Activated CD4-positive, alpha-beta T cell treated with anti-CD3 and anti-CD28 coated beads, Interleukin-2, amount 10 ng/mL, durations not matched to agents 7 days and 5 days (primary cell): ENCODE measurements around the gene HBEGF. TPM values are rescaled to one million over a fixed set of nuclear protein-coding genes. Genes with fewer than 3 reads are reported as not detected.
"Not testable (repeated sequence)": the region's sequence is repeated elsewhere in the genome, so short reads cannot be mapped to it uniquely, and the experiment has no call there.

Source experiments
- CTCF ChIA-PET: fragments of 350-600 bp; sonication (Branson Sonifier 250); formaldehyde crosslinking; loops from one replicate; lab custom pipeline; 2021; ENCODE audit warnings: antibody characterized with exemption; lab: Charles Lee
- POLR2A ChIA-PET: fragments of 350-600 bp; sonication (Branson Sonifier 250); formaldehyde crosslinking; loops from one replicate; lab custom pipeline; 2021; ENCODE audit warnings: antibody characterized with exemption; lab: Charles Lee
- DNase-seq: peaks from one replicate; pipeline ENCODE4 v3.0.0-alpha.2; 2020
- H3K27ac Mint-ChIP-seq: one replicate; pipeline ENCODE4 v1.8.0; 2021; ENCODE audit warnings: mild to moderate bottlenecking, moderate library complexity, mixed read lengths
- H3K27me3 Mint-ChIP-seq: one replicate; pipeline ENCODE4 v1.8.0; 2021; ENCODE audit warnings: mixed read lengths
- H3K36me3 Mint-ChIP-seq: one replicate; pipeline ENCODE4 v1.8.0; 2021; ENCODE audit warnings: low read depth, mixed read lengths
- H3K4me1 Mint-ChIP-seq: one replicate; pipeline ENCODE4 v1.8.0; 2021; ENCODE audit warnings: mixed read lengths
- H3K4me3 Mint-ChIP-seq: one replicate; pipeline ENCODE4 v1.8.0; 2021; ENCODE audit warnings: mild to moderate bottlenecking, moderate library complexity, mixed read lengths
- H3K9me3 Mint-ChIP-seq: one replicate; pipeline ENCODE4 v1.8.0; 2021; ENCODE audit warnings: mixed read lengths
- total RNA-seq, 2 experiments: library from RNA; stranded (reverse); gene quantifications; one replicate each; pipeline ENCODE4 v1.2.3, GENCODE V29; 2021

HBEGF gene
- total RNA-seq, 2 experiments from 2014 or later: 13.7 to 15.4 TPM

- Mint-ChIP-seq H3K4me3 (no peak overlapping the region), H3K36me3 (no peaks in the 10 kb centered on the region), H3K9me3 (no peaks in the 10 kb centered on the region), H3K27ac (no peak overlapping the region), H3K4me1 (peaks cover 16% of the 10 kb centered on the region), H3K27me3 (peaks cover 7% of the 10 kb centered on the region)
- DNase-seq: no peak
- ChIA-PET CTCF (interaction anchor here (0.6 to 3.2 kb wide), 14 partner anchors 8 to 360 kb away, joined by 3 to 13 read pairs (median 4); no protein-coding TSS in a partner anchor), POLR2A (no interaction called here)
Observed at GRCh38 chr5:140358738-140359310, 12.4 kb upstream of the HBEGF start.

- DNase-seq: peak; percentile 80
- Mint-ChIP-seq H3K27me3 (peaks cover 7% of the 10 kb centered on the region), H3K27ac (peak overlapping the region; percentile 80), H3K4me1 (peaks cover 11% of the 10 kb centered on the region), H3K4me3 (peak overlapping the region; percentile 69), H3K36me3 (no peaks in the 10 kb centered on the region), H3K9me3 (no peaks in the 10 kb centered on the region)
- CTCF ChIA-PET: interaction anchor here (0.8 to 3.2 kb wide), 5 partner anchors 104 to 362 kb away, joined by 3 to 13 read pairs (median 8); no protein-coding TSS in a partner anchor
- POLR2A ChIA-PET: no interaction called here
Observed at GRCh38 chr5:140357726-140358093, 11.3 kb upstream of the HBEGF start.

GRCh38 chr5:140356853-140357725, 10.7 kb upstream of the HBEGF start:
- POLR2A ChIA-PET: no interaction called here
- peak overlapping the region; percentile 80 for H3K27ac Mint-ChIP-seq
- H3K36me3 Mint-ChIP-seq: no peaks in the 10 kb centered on the region
- no peaks in the 10 kb centered on the region for H3K9me3 Mint-ChIP-seq
- H3K27me3 Mint-ChIP-seq: peaks cover 7% of the 10 kb centered on the region
- H3K4me1 Mint-ChIP-seq: peaks cover 11% of the 10 kb centered on the region
- CTCF ChIA-PET: interaction anchor here (1.0 to 6.1 kb wide), 3 partner anchors 9 to 113 kb away, joined by 5 to 86 read pairs (median 10); partner anchors contain the start of gene HBEGF
- H3K4me3 Mint-ChIP-seq: peak overlapping the region; percentile 69
- DNase-seq: no peak

- Mint-ChIP-seq H3K9me3 (no peaks in the 10 kb centered on the region), H3K4me1 (peaks cover 22% of the 10 kb centered on the region), H3K4me3 (no peak overlapping the region), H3K27me3 (peaks cover 7% of the 10 kb centered on the region), H3K36me3 (no peaks in the 10 kb centered on the region), H3K27ac (no peak overlapping the region)
- DNase-seq: no peak
- CTCF ChIA-PET: interaction anchor here (0.6 to 6.1 kb wide), 11 partner anchors 8 to 119 kb away, joined by 3 to 86 read pairs (median 4); partner anchors contain the start of gene HBEGF
- POLR2A ChIA-PET: no interaction called here
Observed at GRCh38 chr5:140355546-140355945, 9.1 kb upstream of the HBEGF start.

DNA sequence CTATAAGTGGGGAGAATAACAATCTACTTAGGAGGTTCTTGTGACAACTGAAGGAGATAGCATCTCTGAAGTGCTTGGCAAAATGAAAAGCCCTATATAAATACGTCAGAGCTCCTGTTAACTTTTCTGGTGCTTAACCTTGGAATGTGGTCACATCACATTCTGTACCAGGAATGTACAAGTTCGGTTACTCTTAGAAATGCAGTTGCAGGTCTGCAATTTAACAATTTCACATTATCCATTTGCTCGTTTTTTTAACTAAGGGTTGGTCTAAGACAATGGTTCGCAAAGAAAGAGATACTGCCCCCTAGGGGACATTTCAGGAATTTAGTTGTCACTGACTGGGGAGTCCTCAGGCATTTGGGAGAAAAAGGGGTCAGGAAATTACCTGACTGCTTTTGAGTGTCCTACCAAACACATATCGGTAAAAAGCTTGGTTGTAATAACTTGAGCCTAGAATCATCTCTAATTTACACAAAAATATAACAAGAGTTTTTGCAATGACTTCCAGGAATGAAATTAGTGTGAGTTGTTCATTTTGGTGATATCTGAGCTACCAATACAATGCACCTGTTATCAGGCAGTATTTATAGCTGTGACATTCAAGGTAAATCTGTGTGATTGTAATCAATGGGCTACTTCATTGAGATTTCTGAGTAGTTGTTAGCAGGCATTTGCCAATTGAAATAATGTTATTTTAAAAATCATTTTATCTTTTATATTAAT, 5.4 kb upstream of the HBEGF start:
- no peaks in the 10 kb centered on the region for H3K9me3 Mint-ChIP-seq
- H3K27ac Mint-ChIP-seq: peak overlapping the region; percentile 68
- no peaks in the 10 kb centered on the region for H3K36me3 Mint-ChIP-seq
- H3K4me1 Mint-ChIP-seq: peaks cover 30% of the 10 kb centered on the region
- ChIA-PET POLR2A (no interaction called here), CTCF (interaction anchor here (0.6 to 6.1 kb wide), 24 partner anchors 9 to 360 kb away, joined by 3 to 86 read pairs (median 4); partner anchors contain the start of gene SLC4A9)
- peak; percentile 87 for DNase-seq
- peaks cover 4% of the 10 kb centered on the region for H3K27me3 Mint-ChIP-seq
- H3K4me3 Mint-ChIP-seq: no peak overlapping the region

DNA sequence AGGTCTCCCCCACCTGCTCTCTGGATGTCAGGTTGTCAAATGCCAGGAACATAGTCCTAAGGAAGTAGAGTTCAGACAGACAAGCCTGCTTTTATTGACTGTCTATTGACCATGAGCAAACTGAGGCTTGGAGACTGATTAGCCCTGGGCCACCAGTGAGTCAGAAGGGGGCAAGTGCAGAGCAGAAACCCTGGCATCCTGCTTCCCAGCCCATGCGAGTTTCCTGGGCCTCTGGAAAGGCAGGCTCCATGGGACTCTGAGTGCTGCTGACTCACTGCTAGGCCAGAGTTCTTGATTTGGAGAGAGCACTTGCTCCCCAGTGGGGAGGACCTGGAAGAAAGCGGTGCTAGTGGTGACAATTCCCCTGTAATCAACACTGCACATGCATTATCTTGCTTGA, 2.8 kb upstream of the HBEGF start:
- H3K27ac Mint-ChIP-seq: no peak overlapping the region
- DNase-seq: no peak
- no peak overlapping the region for H3K4me3 Mint-ChIP-seq
- peaks cover 45% of the 10 kb centered on the region for H3K4me1 Mint-ChIP-seq
- ChIA-PET CTCF (interaction anchor here (0.8 to 9.1 kb wide), 5 partner anchors 8 to 104 kb away, joined by 3 to 88 read pairs (median 4); no protein-coding TSS in a partner anchor), POLR2A (no interaction called here)
- no peaks in the 10 kb centered on the region for H3K9me3 Mint-ChIP-seq
- peaks cover 4% of the 10 kb centered on the region for H3K27me3 Mint-ChIP-seq
- H3K36me3 Mint-ChIP-seq: peaks cover 8% of the 10 kb centered on the region

DNA sequence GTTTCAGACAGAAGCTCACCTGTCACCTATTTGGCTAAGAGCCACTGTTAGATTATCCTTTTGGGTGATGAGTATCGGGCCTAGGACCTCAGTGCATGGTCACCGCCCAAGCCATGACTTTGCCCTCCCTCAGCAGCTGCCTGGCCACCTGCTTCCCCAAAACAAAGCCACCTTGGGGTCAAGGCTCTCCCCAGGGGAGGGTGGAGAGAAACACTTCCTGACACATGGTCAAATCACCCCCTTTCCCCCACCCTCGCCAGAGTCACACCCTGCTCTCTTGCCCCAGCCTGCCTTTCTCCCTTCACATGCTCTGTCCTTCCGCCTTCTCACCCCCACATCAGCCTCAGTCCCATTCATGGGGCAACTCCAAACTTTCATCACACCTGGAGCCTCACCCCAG, 1.7 kb upstream of the HBEGF start:
- H3K4me1 Mint-ChIP-seq: peaks cover 56% of the 10 kb centered on the region
- H3K27me3 Mint-ChIP-seq: peaks cover 4% of the 10 kb centered on the region
- ChIA-PET POLR2A (interaction anchor here (1.1 kb wide), 1 partner anchor 167 kb away, joined by 3 read pairs; no protein-coding TSS in a partner anchor), CTCF (interaction anchor here (1.6 to 9.1 kb wide), 3 partner anchors 12 to 103 kb away, joined by 4 to 88 read pairs (median 21); no protein-coding TSS in a partner anchor)
- H3K9me3 Mint-ChIP-seq: no peaks in the 10 kb centered on the region
- H3K27ac Mint-ChIP-seq: no peak overlapping the region
- H3K36me3 Mint-ChIP-seq: peaks cover 18% of the 10 kb centered on the region
- peak overlapping the region; percentile 20 for H3K4me3 Mint-ChIP-seq
- DNase-seq: no peak

- ChIA-PET POLR2A (interaction anchor here (1.1 kb wide), 1 partner anchor 166 kb away, joined by 3 read pairs; no protein-coding TSS in a partner anchor), CTCF (interaction anchor here (1.6 to 9.1 kb wide), 11 partner anchors 11 to 126 kb away, joined by 4 to 88 read pairs (median 8); no protein-coding TSS in a partner anchor)
- Mint-ChIP-seq H3K27ac (no peak overlapping the region), H3K36me3 (peaks cover 25% of the 10 kb centered on the region), H3K4me1 (peaks cover 63% of the 10 kb centered on the region), H3K27me3 (peaks cover 4% of the 10 kb centered on the region), H3K4me3 (peak overlapping the region; percentile 73), H3K9me3 (no peaks in the 10 kb centered on the region)
- no peak for DNase-seq
Observed at GRCh38 chr5:140347360-140347759, 957 bp upstream of the HBEGF start.

- H3K4me1 Mint-ChIP-seq: peaks cover 71% of the 10 kb centered on the region
- H3K4me3 Mint-ChIP-seq: peak overlapping the region; percentile 85
- H3K9me3 Mint-ChIP-seq: no peaks in the 10 kb centered on the region
- peaks cover 4% of the 10 kb centered on the region for H3K27me3 Mint-ChIP-seq
- H3K27ac Mint-ChIP-seq: peak overlapping the region; percentile 48
- H3K36me3 Mint-ChIP-seq: peaks cover 40% of the 10 kb centered on the region
- CTCF ChIA-PET: interaction anchor here (0.7 to 9.1 kb wide), 17 partner anchors 9 to 351 kb away, joined by 3 to 88 read pairs (median 7); no protein-coding TSS in a partner anchor
- POLR2A ChIA-PET: interaction anchor here (0.8 kb wide), 1 partner anchor 102 kb away, joined by 6 read pairs; no protein-coding TSS in a partner anchor
- DNase-seq: no peak
Observed at GRCh38 chr5:140345919-140346347, 470 bp downstream of the HBEGF start.

DNA sequence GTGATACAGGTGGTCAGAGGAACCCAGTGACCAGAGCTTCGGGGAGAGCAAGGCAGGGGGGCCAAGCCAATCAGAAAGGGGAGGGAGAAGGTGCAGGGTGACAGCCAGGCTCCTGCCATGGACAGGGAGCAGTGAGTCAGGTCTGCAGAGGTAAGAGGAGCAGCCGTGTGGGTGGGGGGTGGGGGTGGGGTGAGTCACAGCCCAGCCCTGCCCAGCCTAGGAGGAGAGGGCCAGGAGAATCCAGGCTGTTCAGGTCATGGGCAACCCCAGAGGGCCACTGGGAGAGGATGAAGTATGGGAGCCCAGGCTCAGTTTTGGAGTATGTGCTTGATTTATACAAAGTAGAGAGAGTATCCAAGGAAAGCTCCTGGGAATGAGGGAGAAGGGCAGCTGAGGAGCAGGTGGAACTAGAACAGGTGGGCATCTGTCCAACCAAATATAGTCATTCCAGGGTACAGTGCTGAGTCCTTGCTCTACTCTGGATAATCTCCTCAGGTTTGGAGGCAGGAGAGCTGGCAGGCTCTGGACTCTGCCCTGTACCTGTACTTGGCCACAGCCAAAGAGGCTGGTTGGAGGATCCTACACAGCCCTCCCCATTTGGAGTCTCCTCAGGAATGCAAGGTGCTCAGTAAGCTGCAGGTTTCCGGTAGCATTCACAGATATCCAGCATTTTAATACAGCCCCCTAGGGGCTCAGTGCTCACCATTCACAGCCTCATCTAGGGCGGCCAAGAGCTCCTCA, 1.6 kb downstream of the HBEGF start:
- H3K27ac Mint-ChIP-seq: peak overlapping the region; percentile 98
- CTCF ChIA-PET: interaction anchor here (0.8 to 9.1 kb wide), 9 partner anchors 9 to 352 kb away, joined by 3 to 88 read pairs (median 6); no protein-coding TSS in a partner anchor
- H3K4me3 Mint-ChIP-seq: peak overlapping the region; percentile 85
- no peaks in the 10 kb centered on the region for H3K9me3 Mint-ChIP-seq
- POLR2A ChIA-PET: no interaction called here
- peaks cover 4% of the 10 kb centered on the region for H3K27me3 Mint-ChIP-seq
- H3K36me3 Mint-ChIP-seq: peaks cover 45% of the 10 kb centered on the region
- peaks cover 74% of the 10 kb centered on the region for H3K4me1 Mint-ChIP-seq
- DNase-seq: no peak

- DNase-seq, H3K27me3 Mint-ChIP-seq, H3K9me3 Mint-ChIP-seq: not testable (repeated sequence)
- ChIA-PET POLR2A (interaction anchor here (1.5 kb wide), 1 partner anchor 99 kb away, joined by 7 read pairs; no protein-coding TSS in a partner anchor), CTCF (interaction anchor here (1.7 to 9.1 kb wide), 5 partner anchors 8 to 104 kb away, joined by 4 to 88 read pairs (median 7); no protein-coding TSS in a partner anchor)
- Mint-ChIP-seq H3K4me3 (peak overlapping the region; percentile 85), H3K4me1 (peaks cover 81% of the 10 kb centered on the region), H3K36me3 (peaks cover 50% of the 10 kb centered on the region), H3K27ac (peak overlapping the region; percentile 98)
Observed at GRCh38 chr5:140343849-140344248, 2.6 kb downstream of the HBEGF start.
